Measurements from ENCODE around the gene FEZF2.

Gene FEZF2

GRCh38 chr3:62325896-62326295 lies 47.5 kb downstream of the FEZF2 start:
- DNase-seq = no peak

GRCh38 chr3:62323241-62323640 lies 50.1 kb downstream of the FEZF2 start:
- no peak for DNase-seq

Data from inflammatory macrophage (primary cell).